Activated CD8-positive, alpha-beta T cell treated with anti-CD3 and anti-CD28 coated beads for 36 hours (primary cell): Measurements from ENCODE around the gene C9. TPM values are rescaled to one million over a fixed set of nuclear protein-coding genes. Genes with fewer than 3 reads are reported as not detected.

Source experiments
- ATAC-seq: fragments of 200-7000 bp; cut with Tn5 transposase; one replicate; pipeline ENCODE4 v1.10.0; 2021; ENCODE audit warnings: mild to moderate bottlenecking, moderate library complexity
- CTCF ChIA-PET: fragments of 350-600 bp; sonication (Branson Sonifier 250); formaldehyde crosslinking; loops from one replicate; lab custom pipeline; 2021; ENCODE audit warnings: antibody characterized with exemption; lab: Charles Lee
- POLR2A ChIA-PET: fragments of 350-600 bp; sonication (Branson Sonifier 250); formaldehyde crosslinking; loops from one replicate; lab custom pipeline; 2021; ENCODE audit warnings: antibody characterized with exemption; lab: Charles Lee
- DNase-seq: peaks from one replicate; pipeline ENCODE4 v3.0.0-alpha.2; 2020
- H3K27ac Mint-ChIP-seq: one replicate; pipeline ENCODE4 v1.8.0; 2021; ENCODE audit warnings: mild to moderate bottlenecking, mixed read lengths
- H3K27me3 Mint-ChIP-seq: one replicate; pipeline ENCODE4 v1.8.0; 2021; ENCODE audit warnings: mixed read lengths
- H3K36me3 Mint-ChIP-seq: one replicate; pipeline ENCODE4 v1.8.0; 2021; ENCODE audit warnings: low read depth, mixed read lengths
- H3K4me1 Mint-ChIP-seq: one replicate; pipeline ENCODE4 v1.8.0; 2021; ENCODE audit warnings: low read depth, mixed read lengths
- H3K4me3 Mint-ChIP-seq: one replicate; pipeline ENCODE4 v1.8.0; 2021; ENCODE audit warnings: mild to moderate bottlenecking, moderate library complexity, mixed read lengths
- H3K9me3 Mint-ChIP-seq: one replicate; pipeline ENCODE4 v1.8.0; 2021; ENCODE audit warnings: mixed read lengths
- CTCF ChIP-seq: fragments of 200-600 bp; IDR thresholded peaks from one replicate; pipeline ENCODE4 v1.8.0; 2022; ENCODE audit warnings: antibody characterized with exemption, mild to moderate bottlenecking
- intact Hi-C: fragments of 100-400 bp; cut with micrococcal nuclease; formaldehyde crosslinking; loops from one replicate; pipeline ENCODE4 v1.10.0; 2022
- total RNA-seq, 2 experiments: library from RNA; stranded (reverse); gene quantifications; one replicate each; pipeline ENCODE4 v1.2.3, GENCODE V29; 2021

The C9 gene
- total RNA-seq, 2 experiments from 2014 or later: not detected

GRCh38 chr5:39387293-39387692, 23.0 kb upstream of the C9 start:
- TF ChIP-seq CTCF: no peak
- Mint-ChIP-seq H3K9me3 (no peaks in the 10 kb centered on the region), H3K27ac (no peak overlapping the region), H3K4me3 (no peak overlapping the region), H3K4me1 (no peaks in the 10 kb centered on the region), H3K36me3 (no peaks in the 10 kb centered on the region), H3K27me3 (no peaks in the 10 kb centered on the region)
- ATAC-seq: no peak
- intact Hi-C loops: no loop called here
- POLR2A ChIA-PET: no interaction called here
- CTCF ChIA-PET: no interaction called here
- DNase-seq: no peak

DNA sequence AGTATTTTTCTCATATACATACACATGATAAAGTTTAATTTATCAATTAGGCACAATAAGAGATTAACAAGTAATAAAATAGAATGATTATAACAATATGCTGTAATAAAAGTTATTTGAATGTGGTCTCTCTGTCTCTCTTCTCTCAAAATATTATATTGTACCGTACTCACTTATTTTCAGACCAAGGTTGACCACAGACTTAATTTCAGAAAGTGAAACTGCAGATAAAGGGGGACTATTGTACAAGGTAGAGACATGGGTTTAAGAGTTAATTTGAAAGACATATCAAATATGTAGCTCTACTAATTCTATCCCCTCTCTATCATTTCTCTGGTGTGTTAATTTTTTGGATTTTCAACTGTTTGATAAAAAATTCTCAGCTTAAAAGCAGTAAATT, 20.0 kb upstream of the C9 start:
- Mint-ChIP-seq H3K4me3 (no peak overlapping the region), H3K4me1 (no peaks in the 10 kb centered on the region), H3K27me3 (no peaks in the 10 kb centered on the region), H3K36me3 (no peaks in the 10 kb centered on the region), H3K27ac (no peak overlapping the region), H3K9me3 (no peaks in the 10 kb centered on the region)
- POLR2A ChIA-PET: no interaction called here
- ATAC-seq (no peak), DNase-seq (no peak)
- intact Hi-C loops: no loop called here
- CTCF ChIA-PET: interaction anchor here (0.8 to 1.5 kb wide), 3 partner anchors 9 to 163 kb away, joined by 3 to 6 read pairs (median 3); no protein-coding TSS in a partner anchor
- TF ChIP-seq CTCF: no peak

DNA sequence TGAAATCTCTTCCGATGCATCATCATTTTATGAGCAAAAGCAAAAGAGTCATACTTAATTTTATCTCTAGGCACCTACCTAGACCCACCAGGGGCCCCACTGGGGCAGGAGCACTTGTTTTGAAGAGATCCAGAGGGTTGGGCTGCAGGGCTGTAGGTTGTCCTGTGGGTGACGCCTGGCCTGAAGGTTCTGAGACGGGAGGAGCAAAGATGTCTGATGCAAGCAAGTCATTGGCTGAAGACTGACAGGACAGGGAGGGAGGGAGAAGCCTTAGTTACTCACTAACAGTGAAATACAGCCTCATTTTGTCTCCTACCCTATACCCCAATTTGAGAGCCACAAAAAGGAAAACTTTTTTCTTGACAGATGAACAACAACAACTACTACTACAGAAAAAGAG, 17.1 kb upstream of the C9 start:
- H3K9me3 Mint-ChIP-seq: no peaks in the 10 kb centered on the region
- H3K4me3 Mint-ChIP-seq: no peak overlapping the region
- no peak for ATAC-seq
- ChIA-PET CTCF (interaction anchor here (1.5 to 3.4 kb wide), 2 partner anchors 166 to 167 kb away, joined by 3 to 16 read pairs; no protein-coding TSS in a partner anchor), POLR2A (no interaction called here)
- DNase-seq: no peak
- H3K27ac Mint-ChIP-seq: no peak overlapping the region
- H3K4me1 Mint-ChIP-seq: no peaks in the 10 kb centered on the region
- no peaks in the 10 kb centered on the region for H3K36me3 Mint-ChIP-seq
- intact Hi-C loops: no loop called here
- no peak for TF ChIP-seq CTCF
- H3K27me3 Mint-ChIP-seq: peaks cover 3% of the 10 kb centered on the region

DNA sequence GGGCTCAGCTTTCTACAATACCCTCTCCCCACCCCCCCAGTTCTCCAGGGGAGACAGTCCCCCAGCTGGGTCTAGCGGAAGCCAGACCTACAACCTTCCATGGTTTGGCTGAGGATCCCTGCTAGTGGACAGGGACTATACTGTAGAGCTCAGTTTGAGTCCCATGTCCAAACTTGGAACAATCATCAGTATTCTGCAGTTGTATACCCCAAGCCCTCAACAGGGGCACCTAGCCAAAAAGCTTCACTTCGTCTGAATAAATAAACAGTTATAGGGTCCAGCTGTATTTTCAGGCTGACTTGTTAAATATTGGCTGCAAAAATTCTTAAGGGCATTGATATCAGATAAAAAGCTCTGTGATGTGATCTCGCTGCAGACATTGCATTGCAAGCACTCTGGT, 15.4 kb upstream of the C9 start:
- TF ChIP-seq CTCF: no peak
- Mint-ChIP-seq H3K4me1 (no peaks in the 10 kb centered on the region), H3K9me3 (no peaks in the 10 kb centered on the region), H3K4me3 (no peak overlapping the region), H3K27me3 (peaks cover 3% of the 10 kb centered on the region), H3K36me3 (no peaks in the 10 kb centered on the region), H3K27ac (no peak overlapping the region)
- intact Hi-C loops: no loop called here
- no peak for DNase-seq
- CTCF ChIA-PET: interaction anchor here (1.1 to 3.4 kb wide), 3 partner anchors 11 to 191 kb away, joined by 3 to 16 read pairs (median 3); no protein-coding TSS in a partner anchor
- no peak for ATAC-seq
- POLR2A ChIA-PET: interaction anchor here (1.0 kb wide), 1 partner anchor 10 kb away, joined by 3 read pairs; no protein-coding TSS in a partner anchor

GRCh38 chr5:39377613-39378012, 13.3 kb upstream of the C9 start:
- H3K4me1 Mint-ChIP-seq: no peaks in the 10 kb centered on the region
- no peak overlapping the region for H3K4me3 Mint-ChIP-seq
- TF ChIP-seq CTCF: no peak
- no peak overlapping the region for H3K27ac Mint-ChIP-seq
- ChIA-PET POLR2A (no interaction called here), CTCF (interaction anchor here (2.0 to 3.8 kb wide), 6 partner anchors 15 to 194 kb away, joined by 10 to 71 read pairs (median 20); no protein-coding TSS in a partner anchor)
- DNase-seq (no peak), ATAC-seq (no peak)
- H3K36me3 Mint-ChIP-seq: no peaks in the 10 kb centered on the region
- H3K9me3 Mint-ChIP-seq: no peaks in the 10 kb centered on the region
- peaks cover 3% of the 10 kb centered on the region for H3K27me3 Mint-ChIP-seq
- intact Hi-C loops: loop anchor here (2.0 kb wide), 1 partner anchor 169 kb away; no protein-coding TSS in a partner anchor
